Neural crest cell (in vitro differentiated cells): ENCODE results near the gene ZC3H12A. TPM values are rescaled to one million over a fixed set of nuclear protein-coding genes. Genes with fewer than 3 reads are reported as not detected.

Experiments used
- DNase-seq: peaks from one replicate; pipeline ENCODE4 v3.0.0; 2021; ENCODE audit warnings: low read depth, mixed read lengths, low spot score
- H3K27ac Mint-ChIP-seq: one replicate; pipeline ENCODE4 v1.8.0; 2021; ENCODE audit warnings: mild to moderate bottlenecking, mixed read lengths; ENCODE audit not compliant: unreplicated experiment
- H3K27me3 Mint-ChIP-seq: 2 replicates; pipeline ENCODE4 v1.8.0; 2021; ENCODE audit warnings: low read depth, mild to moderate bottlenecking, mixed read lengths
- H3K36me3 Mint-ChIP-seq: 2 replicates; pipeline ENCODE4 v1.8.0; 2021; ENCODE audit warnings: low read depth, mild to moderate bottlenecking, mixed read lengths
- H3K4me1 Mint-ChIP-seq: 2 replicates; pipeline ENCODE4 v1.8.0; 2021; ENCODE audit warnings: mixed read lengths
- H3K4me3 Mint-ChIP-seq: one replicate; pipeline ENCODE4 v1.8.0; 2021; ENCODE audit warnings: mild to moderate bottlenecking, mixed read lengths
- H3K9me3 Mint-ChIP-seq: 2 replicates; pipeline ENCODE4 v1.8.0; 2021; ENCODE audit warnings: mixed read lengths
- total RNA-seq: library from RNA; stranded (reverse); gene quantifications from 2 replicates; pipeline ENCODE4 v1.2.1, GENCODE V29; 2021
- TF ChIP-seq, protein P1 (sequence below): fragments of 200-600 bp; sonication (generic); conservative IDR thresholded peaks from 2 replicates; pipeline ENCODE4 v1.5.0; 2021; ENCODE audit warnings: antibody characterized with exemption, mild to moderate bottlenecking

ZC3H12A gene
- total RNA-seq, 1 donor from 2014 or later = 3.6 TPM

DNA sequence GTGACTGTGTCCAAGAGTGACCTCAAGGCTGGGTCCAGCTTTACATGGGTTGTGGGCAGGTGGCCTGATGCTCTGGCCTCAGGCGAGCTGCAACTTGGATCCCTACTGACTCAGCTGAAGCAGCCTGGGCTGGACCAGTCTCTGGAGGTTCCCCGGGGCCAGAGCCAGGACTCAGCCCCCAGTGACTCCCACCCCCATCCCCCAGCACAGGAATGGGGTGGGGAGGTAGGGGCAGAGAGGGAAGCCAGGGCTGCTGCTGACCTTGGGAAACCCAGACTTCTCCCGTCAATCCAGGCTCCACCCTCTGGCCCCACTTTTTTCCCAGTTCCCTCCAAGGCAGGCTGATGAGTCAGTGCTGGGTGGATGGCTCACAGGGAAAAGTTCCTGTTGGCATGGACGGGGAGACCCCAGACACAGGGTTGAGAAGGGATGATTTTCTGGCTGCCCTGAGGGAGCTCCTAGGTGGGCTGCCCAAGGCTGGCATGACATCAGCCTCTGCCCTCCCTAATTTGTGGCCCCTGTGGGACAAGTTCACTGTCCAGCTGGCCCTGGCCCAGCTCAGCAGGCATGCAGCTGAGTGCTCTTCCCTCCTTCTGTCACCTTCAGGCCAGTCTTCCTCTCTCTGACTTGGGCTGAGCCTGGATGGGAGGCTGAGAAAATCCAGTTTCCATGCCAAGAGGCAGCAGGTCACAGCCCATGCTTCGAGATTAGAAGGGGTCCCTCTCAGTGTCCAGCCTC is 2.2 kb downstream of the ZC3H12A start:
- no peaks in the 10 kb centered on the region for H3K36me3 Mint-ChIP-seq
- no peak for DNase-seq
- peaks cover 25% of the 10 kb centered on the region for H3K27me3 Mint-ChIP-seq
- TF ChIP-seq, protein P1, sequence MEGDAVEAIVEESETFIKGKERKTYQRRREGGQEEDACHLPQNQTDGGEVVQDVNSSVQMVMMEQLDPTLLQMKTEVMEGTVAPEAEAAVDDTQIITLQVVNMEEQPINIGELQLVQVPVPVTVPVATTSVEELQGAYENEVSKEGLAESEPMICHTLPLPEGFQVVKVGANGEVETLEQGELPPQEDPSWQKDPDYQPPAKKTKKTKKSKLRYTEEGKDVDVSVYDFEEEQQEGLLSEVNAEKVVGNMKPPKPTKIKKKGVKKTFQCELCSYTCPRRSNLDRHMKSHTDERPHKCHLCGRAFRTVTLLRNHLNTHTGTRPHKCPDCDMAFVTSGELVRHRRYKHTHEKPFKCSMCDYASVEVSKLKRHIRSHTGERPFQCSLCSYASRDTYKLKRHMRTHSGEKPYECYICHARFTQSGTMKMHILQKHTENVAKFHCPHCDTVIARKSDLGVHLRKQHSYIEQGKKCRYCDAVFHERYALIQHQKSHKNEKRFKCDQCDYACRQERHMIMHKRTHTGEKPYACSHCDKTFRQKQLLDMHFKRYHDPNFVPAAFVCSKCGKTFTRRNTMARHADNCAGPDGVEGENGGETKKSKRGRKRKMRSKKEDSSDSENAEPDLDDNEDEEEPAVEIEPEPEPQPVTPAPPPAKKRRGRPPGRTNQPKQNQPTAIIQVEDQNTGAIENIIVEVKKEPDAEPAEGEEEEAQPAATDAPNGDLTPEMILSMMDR = no peak
- H3K27ac Mint-ChIP-seq = no peak overlapping the region
- no peaks in the 10 kb centered on the region for H3K9me3 Mint-ChIP-seq
- peaks cover 38% of the 10 kb centered on the region for H3K4me1 Mint-ChIP-seq
- peak overlapping the region; percentile 82 for H3K4me3 Mint-ChIP-seq

GRCh38 chr1:37477198-37477931 is 3.0 kb downstream of the ZC3H12A start:
- H3K27me3 Mint-ChIP-seq = peaks cover 17% of the 10 kb centered on the region
- TF ChIP-seq, protein P1 = no peak
- no peak overlapping the region for H3K27ac Mint-ChIP-seq
- no peaks in the 10 kb centered on the region for H3K36me3 Mint-ChIP-seq
- no peak for DNase-seq
- no peaks in the 10 kb centered on the region for H3K9me3 Mint-ChIP-seq
- peaks cover 31% of the 10 kb centered on the region for H3K4me1 Mint-ChIP-seq
- H3K4me3 Mint-ChIP-seq = peak overlapping the region; percentile 74

DNA sequence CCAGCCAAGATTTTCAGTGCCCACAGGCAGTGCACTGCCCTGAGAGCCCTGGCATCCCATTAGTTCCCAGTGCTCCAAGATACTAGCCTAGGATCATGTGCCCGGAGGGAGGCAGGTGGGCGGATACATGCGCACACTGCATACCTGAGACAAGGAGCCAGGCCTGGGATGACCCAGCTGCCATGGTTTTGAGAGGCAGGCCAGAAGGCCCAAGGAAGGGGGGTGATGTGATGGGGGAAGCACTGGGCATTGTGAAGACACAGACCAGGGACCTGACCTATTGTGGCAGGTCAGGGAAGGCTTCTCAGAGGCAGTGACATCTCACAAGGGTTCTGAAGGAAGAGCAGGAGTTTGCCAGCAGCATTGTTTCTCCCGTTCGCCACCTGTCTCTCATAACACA is 3.6 kb downstream of the ZC3H12A start:
- Mint-ChIP-seq H3K4me3 (peak overlapping the region; percentile 42), H3K36me3 (no peaks in the 10 kb centered on the region), H3K4me1 (peaks cover 26% of the 10 kb centered on the region), H3K9me3 (no peaks in the 10 kb centered on the region), H3K27me3 (peaks cover 11% of the 10 kb centered on the region), H3K27ac (peak overlapping the region; percentile 12)
- TF ChIP-seq, protein P1 = no peak
- no peak for DNase-seq

- Mint-ChIP-seq H3K4me1 (peaks cover 24% of the 10 kb centered on the region), H3K4me3 (peak overlapping the region; percentile 42), H3K9me3 (no peaks in the 10 kb centered on the region), H3K27ac (no peak overlapping the region), H3K36me3 (no peaks in the 10 kb centered on the region), H3K27me3 (peaks cover 6% of the 10 kb centered on the region)
- TF ChIP-seq, protein P1 = no peak
- DNase-seq = no peak
These were observed 4.1 kb downstream of the ZC3H12A start for GRCh38 chr1:37478451-37478881.

- no peak for DNase-seq
- TF ChIP-seq, protein P1 = no peak
- H3K4me3 Mint-ChIP-seq = no peak overlapping the region
- no peaks in the 10 kb centered on the region for H3K9me3 Mint-ChIP-seq
- H3K27me3 Mint-ChIP-seq = peaks cover 2% of the 10 kb centered on the region
- H3K27ac Mint-ChIP-seq = no peak overlapping the region
- peaks cover 20% of the 10 kb centered on the region for H3K4me1 Mint-ChIP-seq
- H3K36me3 Mint-ChIP-seq = no peaks in the 10 kb centered on the region
These were observed 4.5 kb downstream of the ZC3H12A start for GRCh38 chr1:37478890-37479254.
